ENCODE results near the gene VPS16. TPM values are rescaled to one million over a fixed set of nuclear protein-coding genes. Genes with fewer than 3 reads are reported as not detected.

VPS16 gene
- polyA plus RNA-seq, 1 donor from 2014 or later = 117 TPM

GRCh38 chr20:2888224-2888955, 47.8 kb downstream of the VPS16 start:
- no peak for TF ChIP-seq RAD21 (conservative IDR thresholded peaks at IDR 0.05)
- no peak for TF ChIP-seq SMC3 (conservative IDR thresholded peaks at IDR 0.05; ENCODE audit: poor library complexity)
- TF ChIP-seq TAF1 (IDR thresholded peaks at IDR 0.05; ENCODE audit: low read depth) = no peak
- no peak for TF ChIP-seq MXI1 (conservative IDR thresholded peaks at IDR 0.05; ENCODE audit: poor library complexity, severe bottlenecking)
- TF ChIP-seq EZH2 (IDR thresholded peaks at IDR 0.05; ENCODE audit: borderline replicate concordance, insufficient read depth, low read length, poor library complexity, severe bottlenecking) = no peak
- no peak for TF ChIP-seq REST (IDR thresholded peaks at IDR 0.05; ENCODE audit: borderline replicate concordance)
- TF ChIP-seq CTCF (IDR thresholded peaks at IDR 0.05; ENCODE audit: poor library complexity, severe bottlenecking) = no peak
- no peak for TF ChIP-seq EP300 (conservative IDR thresholded peaks at IDR 0.05; ENCODE audit: poor library complexity, severe bottlenecking)
- TF ChIP-seq POLR2AphosphoS5 (IDR thresholded peaks at IDR 0.05) = no peak
- H2AFZ ChIP-seq (ENCODE audit: low read depth, low read length) = no peak overlapping the region
- H3K9me2 ChIP-seq (ENCODE audit: insufficient read depth, low read length) = no peaks in the 10 kb centered on the region
- no peaks in the 10 kb centered on the region for H4K20me1 ChIP-seq (ENCODE audit: insufficient read depth)
- H3K36me3 ChIP-seq (ENCODE audit: insufficient read depth, low read length) = peaks cover 8% of the 10 kb centered on the region
- peaks cover 74% of the 10 kb centered on the region for H3K79me2 ChIP-seq (replicated peaks; ENCODE audit: insufficient read depth, low read length)
- H3K9ac ChIP-seq (ENCODE audit: low read length) = no peak overlapping the region
- no peak overlapping the region for H3K4me3 ChIP-seq (ENCODE audit: low read length)
- no peak overlapping the region for H3K27ac ChIP-seq (ENCODE audit: low read length)
- H3K9me3 ChIP-seq (ENCODE audit: low read length) = no peaks in the 10 kb centered on the region
- H3F3A ChIP-seq (ENCODE audit: insufficient read depth, low read length, poor library complexity, severe bottlenecking) = no peaks in the 10 kb centered on the region
- no peaks in the 10 kb centered on the region for H3K27me3 ChIP-seq (ENCODE audit: insufficient read depth, low read depth, low read length)
- no peak overlapping the region for H3K4me2 ChIP-seq (ENCODE audit: low read length)

GRCh38 chr20:2889209-2889608, 48.7 kb downstream of the VPS16 start:
- Histone ChIP-seq H3K27me3 (ENCODE audit: insufficient read depth, low read depth, low read length) (no peaks in the 10 kb centered on the region), H3K9ac (ENCODE audit: low read length) (no peak overlapping the region), H2AFZ (ENCODE audit: low read depth, low read length) (no peak overlapping the region), H3K9me2 (ENCODE audit: insufficient read depth, low read length) (no peaks in the 10 kb centered on the region), H3F3A (ENCODE audit: insufficient read depth, low read length, poor library complexity, severe bottlenecking) (no peaks in the 10 kb centered on the region), H3K27ac (ENCODE audit: low read length) (no peak overlapping the region), H3K4me3 (ENCODE audit: low read length) (no peak overlapping the region), H3K9me3 (ENCODE audit: low read length) (no peaks in the 10 kb centered on the region), H4K20me1 (ENCODE audit: insufficient read depth) (no peaks in the 10 kb centered on the region), H3K79me2 (replicated peaks; ENCODE audit: insufficient read depth, low read length) (peaks cover 71% of the 10 kb centered on the region), H3K36me3 (ENCODE audit: insufficient read depth, low read length) (peaks cover 8% of the 10 kb centered on the region), H3K4me2 (ENCODE audit: low read length) (no peak overlapping the region)
- TF ChIP-seq EP300 (conservative IDR thresholded peaks at IDR 0.05; ENCODE audit: poor library complexity, severe bottlenecking) = no peak
- TF ChIP-seq MXI1 (conservative IDR thresholded peaks at IDR 0.05; ENCODE audit: poor library complexity, severe bottlenecking) = no peak
- no peak for TF ChIP-seq POLR2AphosphoS5 (IDR thresholded peaks at IDR 0.05)
- no peak for TF ChIP-seq TAF1 (IDR thresholded peaks at IDR 0.05; ENCODE audit: low read depth)
- TF ChIP-seq EZH2 (IDR thresholded peaks at IDR 0.05; ENCODE audit: borderline replicate concordance, insufficient read depth, low read length, poor library complexity, severe bottlenecking) = no peak

Data from neural cell (in vitro differentiated cells).